Osteoblast (primary cell): Measurements from ENCODE around the gene PABPC1L. TPM values are rescaled to one million over a fixed set of nuclear protein-coding genes. Genes with fewer than 3 reads are reported as not detected.

Experiments
- DNase-seq: peaks from one replicate; pipeline ENCODE4 v3.0.0; 2011; ENCODE audit warnings: low spot score, mixed read lengths; ENCODE audit not compliant: insufficient read length; ENCODE audit errors: missing footprints
- H2AFZ ChIP-seq: 2 replicates; pipeline ENCODE4 v1.6.0; 2011; ENCODE audit warnings: mild to moderate bottlenecking, low read length
- H3K27ac ChIP-seq: 2 replicates; pipeline ENCODE4 v1.5.1; 2011; ENCODE audit warnings: mild to moderate bottlenecking, low read depth, low read length, moderate library complexity
- H3K27me3 ChIP-seq: 2 replicates; pipeline ENCODE4 v1.6.0; 2012; ENCODE audit warnings: mild to moderate bottlenecking, control low read depth, inconsistent platforms, low read length, moderate library complexity; ENCODE audit not compliant: insufficient read depth
- H3K36me3 ChIP-seq: 2 replicates; pipeline ENCODE4 v1.5.1; 2011; ENCODE audit warnings: mild to moderate bottlenecking, low read length, control low read depth, moderate library complexity; ENCODE audit not compliant: insufficient read depth
- H3K4me1 ChIP-seq: 2 replicates; pipeline ENCODE4 v1.5.1; 2011; ENCODE audit warnings: mild to moderate bottlenecking, low read length, control low read depth, moderate library complexity; ENCODE audit not compliant: insufficient read depth
- H3K4me2 ChIP-seq: 2 replicates; pipeline ENCODE4 v1.6.0; 2011; ENCODE audit warnings: mild to moderate bottlenecking, low read length; ENCODE audit not compliant: insufficient read depth
- H3K4me3 ChIP-seq: fragments of 200-600 bp; sonication (generic); 3 replicates; pipeline ENCODE4 v1.5.1; 2012; ENCODE audit warnings: mild to moderate bottlenecking, low read length, inconsistent platforms; ENCODE audit not compliant: insufficient read depth
- H3K79me2 ChIP-seq: 2 replicates; pipeline ENCODE4 v1.6.0; 2012; ENCODE audit warnings: mild to moderate bottlenecking, low read length, control low read depth, inconsistent platforms; ENCODE audit not compliant: insufficient read depth
- H3K9me3 ChIP-seq: 2 replicates; pipeline ENCODE4 v1.5.1; 2011; ENCODE audit warnings: low read depth, low read length, control low read depth
- H4K20me1 ChIP-seq: 2 replicates; pipeline ENCODE4 v1.6.0; 2012; ENCODE audit warnings: mild to moderate bottlenecking, low read length, control low read depth; ENCODE audit not compliant: insufficient read depth
- CTCF ChIP-seq: IDR thresholded peaks from 2 replicates; pipeline ENCODE4 v1.5.1; 2011; ENCODE audit warnings: mild to moderate bottlenecking, low read depth, low read length, moderate library complexity; ENCODE audit errors: extremely low read depth
- total RNA-seq: library from RNA; depleted of rRNA; stranded (reverse); fragments of >200 nt; gene quantifications from 2 replicates; pipeline ENCODE4 v1.2.3, GENCODE V29; 2012

The PABPC1L gene
- total RNA-seq, 1 donor, result 15.6 TPM

- peaks cover 32% of the 10 kb centered on the region for H3K4me1 ChIP-seq
- H3K4me2 ChIP-seq, result peak overlapping the region; percentile 95
- peak overlapping the region; percentile 76 for H3K4me3 ChIP-seq
- H3K79me2 ChIP-seq, result peaks cover 50% of the 10 kb centered on the region
- peaks cover 29% of the 10 kb centered on the region for H3K36me3 ChIP-seq
- no peaks in the 10 kb centered on the region for H3K27me3 ChIP-seq
- H3K9me3 ChIP-seq, result no peaks in the 10 kb centered on the region
- TF ChIP-seq CTCF, result no peak
- DNase-seq, result peak; percentile 82
- H2AFZ ChIP-seq, result peak overlapping the region; percentile 78
- H3K27ac ChIP-seq, result peak overlapping the region; percentile 75
- H4K20me1 ChIP-seq, result peaks cover 18% of the 10 kb centered on the region
Observed at GRCh38 chr20:44959638-44960102, 49.8 kb downstream of the PABPC1L start.

- H3K9me3 ChIP-seq, result no peaks in the 10 kb centered on the region
- peak within 1 kb of the TSS; percentile 95 for H3K4me2 ChIP-seq
- peaks cover 18% of the 10 kb centered on the region for H4K20me1 ChIP-seq
- peaks cover 45% of the 10 kb centered on the region for H3K79me2 ChIP-seq
- H2AFZ ChIP-seq, result peak within 1 kb of the TSS; percentile 78
- peaks cover 23% of the 10 kb centered on the region for H3K36me3 ChIP-seq
- H3K4me1 ChIP-seq, result peaks cover 32% of the 10 kb centered on the region
- no peak for TF ChIP-seq CTCF
- no peaks in the 10 kb centered on the region for H3K27me3 ChIP-seq
- H3K4me3 ChIP-seq, result peak within 1 kb of the TSS; percentile 76
- H3K27ac ChIP-seq, result peak within 1 kb of the TSS; percentile 75
- DNase-seq, result peak; percentile 99
Observed at GRCh38 chr20:44960103-44960852, 50.4 kb downstream of the PABPC1L start, which contains the start of gene TOMM34. TSS of gene TOMM34 (minus strand) at chr20:44960397. CDS start at chr20:44960333, 64 bp downstream.

- Histone ChIP-seq H3K79me2 (peaks cover 38% of the 10 kb centered on the region), H3K4me2 (no peak overlapping the region)
Observed at GRCh38 chr20:44961011-44961869, 51.4 kb downstream of the PABPC1L start.

More at GRCh38 chr20:44961011-44961869, 51.4 kb downstream of the PABPC1L start:
- no peaks in the 10 kb centered on the region for H3K27me3 ChIP-seq
- peak; percentile 83 for DNase-seq
- TF ChIP-seq CTCF, result no peak
- no peak overlapping the region for H3K4me3 ChIP-seq
- H4K20me1 ChIP-seq, result peaks cover 18% of the 10 kb centered on the region
- no peaks in the 10 kb centered on the region for H3K9me3 ChIP-seq
- peaks cover 37% of the 10 kb centered on the region for H3K4me1 ChIP-seq
- peak overlapping the region; percentile 58 for H2AFZ ChIP-seq
- H3K36me3 ChIP-seq, result peaks cover 13% of the 10 kb centered on the region
- H3K27ac ChIP-seq, result peak overlapping the region; percentile 75
